Lower lobe of right lung (tissue), 2 donors: ENCODE data around the gene CHD9. TPM values are rescaled to one million over a fixed set of nuclear protein-coding genes. Genes with fewer than 3 reads are reported as not detected.
A peak's percentile ranks its signal among the peaks of the same experiment; 100 is the strongest.

Experiments
- ATAC-seq, 2 donors: fragments of 200-7000 bp; cut with Tn5 transposase; one replicate each; pipeline ENCODE4 v1.9.1; 2020 to 2022; ENCODE audit warnings: mild to moderate bottlenecking in 2 of 2, moderate library complexity in 2 of 2
- DNase-seq: peaks from one replicate; pipeline ENCODE4 v3.0.0-alpha.2; 2020
- H3K27ac ChIP-seq: fragments of 200-600 bp; one replicate; pipeline ENCODE4 v1.8.0; 2022
- H3K27me3 ChIP-seq: fragments of 200-600 bp; one replicate; pipeline ENCODE4 v1.8.0; 2022; ENCODE audit warnings: low read depth
- H3K36me3 ChIP-seq: fragments of 200-600 bp; one replicate; pipeline ENCODE4 v1.8.0; 2022; ENCODE audit warnings: mild to moderate bottlenecking
- H3K4me1 ChIP-seq: fragments of 200-600 bp; one replicate; pipeline ENCODE4 v1.8.0; 2022
- H3K4me3 ChIP-seq: fragments of 200-600 bp; one replicate; pipeline ENCODE4 v1.8.0; 2022; ENCODE audit warnings: mild to moderate bottlenecking
- H3K9me3 ChIP-seq: fragments of 200-600 bp; one replicate; pipeline ENCODE4 v1.8.0; 2022
- CTCF ChIP-seq: fragments of 200-600 bp; IDR thresholded peaks from one replicate; pipeline ENCODE4 v1.8.0; 2022; ENCODE audit warnings: antibody characterized with exemption, mild to moderate bottlenecking
- intact Hi-C: fragments of 100-400 bp; cut with DNase I; formaldehyde crosslinking; loops from one replicate; pipeline ENCODE4 v1.11.0; 2022
- total RNA-seq: library from RNA; stranded (reverse); fragmentation: NEBNext Ultra II Directional; extraction: Animal tissue kit (Norgen Biotek cat#: 25700); gene quantifications from one replicate; pipeline ENCODE4 v1.2.1, GENCODE V29; 2021
- donor health status: DM: no; HTN: yes; CAD: no; lungs with severe emphysema.

Gene CHD9
- total RNA-seq, 1 donor from 2014 or later: 73.1 TPM

DNA sequence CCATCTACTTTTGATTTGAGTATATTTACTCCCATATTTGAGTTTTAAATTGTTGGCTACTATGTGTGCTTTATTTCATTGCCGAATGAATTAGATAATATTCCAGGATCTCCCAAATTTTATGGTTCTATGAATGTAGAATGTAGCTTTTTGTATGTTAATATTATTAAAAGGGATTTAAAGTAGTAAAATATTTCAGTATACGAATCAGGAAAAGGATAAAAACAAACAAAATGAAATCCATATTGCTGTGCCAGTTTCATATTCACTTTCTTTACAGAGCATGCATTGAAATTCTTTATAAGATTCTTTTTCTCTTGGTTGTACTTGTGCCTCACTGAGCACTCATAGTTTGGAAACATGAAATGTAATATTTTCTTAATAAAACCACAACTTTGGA, 155.1 kb downstream of the CHD9 start:
- Histone ChIP-seq H3K4me1 (peaks cover 44% of the 10 kb centered on the region), H3K9me3 (no peaks in the 10 kb centered on the region), H3K36me3 (no peaks in the 10 kb centered on the region), H3K27me3 (no peaks in the 10 kb centered on the region), H3K4me3 (peak overlapping the region; percentile 52), H3K27ac (peak overlapping the region; percentile 87)
- ATAC-seq (no peak), DNase-seq (no peak)
- intact Hi-C loops: no loop called here
- no peak for TF ChIP-seq CTCF

DNA sequence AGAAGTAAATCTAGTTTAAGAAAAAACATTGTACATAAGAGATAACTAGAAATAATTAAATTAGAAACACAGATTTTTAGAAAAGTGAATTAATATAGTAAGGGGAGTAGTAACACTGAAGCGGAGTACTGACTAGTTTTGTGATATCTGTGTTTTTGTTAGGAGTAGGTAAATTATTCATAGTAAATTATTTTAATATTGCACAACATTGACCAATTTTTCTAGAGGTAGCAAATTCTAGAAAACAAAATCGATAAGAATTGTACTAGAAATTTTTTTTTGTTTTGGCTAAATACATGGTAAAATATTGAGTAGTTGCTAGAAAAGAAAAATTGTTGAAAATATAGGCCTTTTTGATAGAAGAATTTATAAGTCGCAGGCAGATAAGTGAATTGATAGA, 156.5 kb downstream of the CHD9 start:
- no peak for ATAC-seq

DNA sequence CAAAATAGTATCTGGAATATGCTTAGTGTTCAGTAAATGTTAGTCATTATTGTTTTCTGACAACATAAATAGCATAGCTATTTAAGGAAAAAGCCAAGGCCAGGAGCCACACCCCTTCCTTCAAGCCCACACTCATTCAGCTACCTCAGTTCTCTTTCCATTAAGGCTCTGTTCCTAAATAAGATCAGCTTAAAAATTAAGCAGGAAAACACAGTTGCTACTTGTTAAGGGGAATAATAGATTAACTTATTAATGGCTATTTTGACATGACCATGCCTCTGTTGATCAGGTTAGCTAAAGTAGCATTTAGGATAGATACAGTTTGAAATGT, 158.1 kb downstream of the CHD9 start:
- TF ChIP-seq CTCF: no peak
- Histone ChIP-seq H3K4me3 (no peak overlapping the region), H3K9me3 (no peaks in the 10 kb centered on the region), H3K36me3 (no peaks in the 10 kb centered on the region), H3K4me1 (peaks cover 71% of the 10 kb centered on the region), H3K27ac (no peak overlapping the region), H3K27me3 (no peaks in the 10 kb centered on the region)
- intact Hi-C loops: no loop called here
- DNase-seq (no peak), ATAC-seq (no peak)

More for the DNA sequence above, 156.5 kb downstream of the CHD9 start:
- no peak overlapping the region for H3K27ac ChIP-seq
- H3K4me1 ChIP-seq: peaks cover 58% of the 10 kb centered on the region
- peak overlapping the region; percentile 52 for H3K4me3 ChIP-seq
- no peaks in the 10 kb centered on the region for H3K9me3 ChIP-seq
- TF ChIP-seq CTCF: no peak
- DNase-seq: no peak
- no peaks in the 10 kb centered on the region for H3K36me3 ChIP-seq
- no peaks in the 10 kb centered on the region for H3K27me3 ChIP-seq
- intact Hi-C loops: no loop called here

- no peak for ATAC-seq
- Histone ChIP-seq H3K27ac (no peak overlapping the region), H3K4me1 (peaks cover 68% of the 10 kb centered on the region), H3K36me3 (no peaks in the 10 kb centered on the region), H3K27me3 (no peaks in the 10 kb centered on the region), H3K4me3 (no peak overlapping the region), H3K9me3 (no peaks in the 10 kb centered on the region)
- no peak for TF ChIP-seq CTCF
- intact Hi-C loops: no loop called here
- no peak for DNase-seq
Measured at GRCh38 chr16:53213542-53213941, 158.8 kb downstream of the CHD9 start.

GRCh38 chr16:53216798-53217197, 162.0 kb downstream of the CHD9 start:
- ATAC-seq (no peak), DNase-seq (no peak)
- no peaks in the 10 kb centered on the region for H3K9me3 ChIP-seq
- H3K36me3 ChIP-seq: no peaks in the 10 kb centered on the region
- no peak for TF ChIP-seq CTCF
- no peak overlapping the region for H3K4me3 ChIP-seq
- H3K4me1 ChIP-seq: peaks cover 72% of the 10 kb centered on the region
- H3K27ac ChIP-seq: no peak overlapping the region
- intact Hi-C loops: no loop called here
- H3K27me3 ChIP-seq: no peaks in the 10 kb centered on the region

- Histone ChIP-seq H3K36me3 (peaks cover 23% of the 10 kb centered on the region), H3K4me1 (peaks cover 57% of the 10 kb centered on the region), H3K27me3 (no peaks in the 10 kb centered on the region), H3K4me3 (no peak overlapping the region), H3K27ac (peak overlapping the region; percentile 61), H3K9me3 (no peaks in the 10 kb centered on the region)
- no peak for ATAC-seq
- no peak for DNase-seq
- no peak for TF ChIP-seq CTCF
- intact Hi-C loops: no loop called here
Measured at GRCh38 chr16:53219371-53219770, 164.6 kb downstream of the CHD9 start.
